ENCODE data around the gene HDAC4.

DNA sequence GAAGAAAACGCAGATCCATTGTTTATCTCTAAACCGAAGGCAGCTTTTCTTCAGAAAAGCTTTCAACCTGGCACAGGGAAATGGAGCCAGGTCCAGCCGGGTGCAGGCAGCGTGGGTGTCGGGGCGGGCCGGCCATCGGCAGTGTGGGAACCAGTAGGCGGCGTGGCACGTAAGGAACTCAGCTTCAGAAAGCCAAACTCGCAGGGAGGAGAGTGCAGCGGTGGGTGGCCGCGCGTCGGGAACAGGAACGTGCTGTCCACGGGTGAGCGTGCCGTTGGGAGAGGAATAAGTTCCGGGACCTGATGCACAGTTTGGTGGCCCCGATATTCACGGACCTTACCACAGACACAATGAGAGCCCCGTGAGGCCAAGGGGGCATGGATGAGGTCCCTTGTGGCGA lies 282.6 kb downstream of the HDAC4 start:
- TF ChIP-seq, protein P1, sequence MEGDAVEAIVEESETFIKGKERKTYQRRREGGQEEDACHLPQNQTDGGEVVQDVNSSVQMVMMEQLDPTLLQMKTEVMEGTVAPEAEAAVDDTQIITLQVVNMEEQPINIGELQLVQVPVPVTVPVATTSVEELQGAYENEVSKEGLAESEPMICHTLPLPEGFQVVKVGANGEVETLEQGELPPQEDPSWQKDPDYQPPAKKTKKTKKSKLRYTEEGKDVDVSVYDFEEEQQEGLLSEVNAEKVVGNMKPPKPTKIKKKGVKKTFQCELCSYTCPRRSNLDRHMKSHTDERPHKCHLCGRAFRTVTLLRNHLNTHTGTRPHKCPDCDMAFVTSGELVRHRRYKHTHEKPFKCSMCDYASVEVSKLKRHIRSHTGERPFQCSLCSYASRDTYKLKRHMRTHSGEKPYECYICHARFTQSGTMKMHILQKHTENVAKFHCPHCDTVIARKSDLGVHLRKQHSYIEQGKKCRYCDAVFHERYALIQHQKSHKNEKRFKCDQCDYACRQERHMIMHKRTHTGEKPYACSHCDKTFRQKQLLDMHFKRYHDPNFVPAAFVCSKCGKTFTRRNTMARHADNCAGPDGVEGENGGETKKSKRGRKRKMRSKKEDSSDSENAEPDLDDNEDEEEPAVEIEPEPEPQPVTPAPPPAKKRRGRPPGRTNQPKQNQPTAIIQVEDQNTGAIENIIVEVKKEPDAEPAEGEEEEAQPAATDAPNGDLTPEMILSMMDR (IDR thresholded peaks at IDR 0.05; ENCODE audit: insufficient read depth, low read length): no peak
- TF ChIP-seq POLR2AphosphoS5 (IDR thresholded peaks at IDR 0.05; ENCODE audit: low read depth): no peak

Measured in HL-60 (cell line).